AG09319 (cell line): Measurements from ENCODE around the gene IL6ST.

Experiments
- DNase-seq: peaks from one replicate; pipeline ENCODE4 v3.0.0-alpha.2; 2010; ENCODE audit warnings: low read depth; ENCODE audit errors: extremely low read depth
- TF ChIP-seq, protein P1 (sequence below): IDR thresholded peaks from 2 replicates; pipeline ENCODE4 v1.5.1; 2011; ENCODE audit warnings: low read depth, mild to moderate bottlenecking, inconsistent platforms, low read length, moderate library complexity

IL6ST gene

DNA sequence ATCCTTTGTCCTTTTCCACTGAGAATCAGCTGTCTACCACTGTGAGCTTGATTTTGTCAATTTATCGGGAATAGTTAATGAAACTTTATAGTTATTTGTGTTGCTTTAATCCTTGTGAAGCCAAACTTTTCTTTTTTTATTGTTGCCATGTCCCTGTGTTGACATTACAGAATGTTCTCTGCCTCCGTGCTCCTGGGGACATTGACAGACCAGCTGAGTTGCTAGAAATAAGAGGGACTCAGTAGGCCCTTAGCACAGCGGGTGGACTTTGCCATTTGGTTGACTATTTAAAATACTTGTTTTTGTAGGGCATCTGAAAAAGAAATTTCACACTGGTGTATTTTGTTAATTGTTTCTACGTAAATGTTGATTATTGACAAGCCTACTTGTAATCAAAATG lies 73.1 kb downstream of the IL6ST start:
- no peak for DNase-seq
- TF ChIP-seq, protein P1, sequence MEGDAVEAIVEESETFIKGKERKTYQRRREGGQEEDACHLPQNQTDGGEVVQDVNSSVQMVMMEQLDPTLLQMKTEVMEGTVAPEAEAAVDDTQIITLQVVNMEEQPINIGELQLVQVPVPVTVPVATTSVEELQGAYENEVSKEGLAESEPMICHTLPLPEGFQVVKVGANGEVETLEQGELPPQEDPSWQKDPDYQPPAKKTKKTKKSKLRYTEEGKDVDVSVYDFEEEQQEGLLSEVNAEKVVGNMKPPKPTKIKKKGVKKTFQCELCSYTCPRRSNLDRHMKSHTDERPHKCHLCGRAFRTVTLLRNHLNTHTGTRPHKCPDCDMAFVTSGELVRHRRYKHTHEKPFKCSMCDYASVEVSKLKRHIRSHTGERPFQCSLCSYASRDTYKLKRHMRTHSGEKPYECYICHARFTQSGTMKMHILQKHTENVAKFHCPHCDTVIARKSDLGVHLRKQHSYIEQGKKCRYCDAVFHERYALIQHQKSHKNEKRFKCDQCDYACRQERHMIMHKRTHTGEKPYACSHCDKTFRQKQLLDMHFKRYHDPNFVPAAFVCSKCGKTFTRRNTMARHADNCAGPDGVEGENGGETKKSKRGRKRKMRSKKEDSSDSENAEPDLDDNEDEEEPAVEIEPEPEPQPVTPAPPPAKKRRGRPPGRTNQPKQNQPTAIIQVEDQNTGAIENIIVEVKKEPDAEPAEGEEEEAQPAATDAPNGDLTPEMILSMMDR: no peak

DNA sequence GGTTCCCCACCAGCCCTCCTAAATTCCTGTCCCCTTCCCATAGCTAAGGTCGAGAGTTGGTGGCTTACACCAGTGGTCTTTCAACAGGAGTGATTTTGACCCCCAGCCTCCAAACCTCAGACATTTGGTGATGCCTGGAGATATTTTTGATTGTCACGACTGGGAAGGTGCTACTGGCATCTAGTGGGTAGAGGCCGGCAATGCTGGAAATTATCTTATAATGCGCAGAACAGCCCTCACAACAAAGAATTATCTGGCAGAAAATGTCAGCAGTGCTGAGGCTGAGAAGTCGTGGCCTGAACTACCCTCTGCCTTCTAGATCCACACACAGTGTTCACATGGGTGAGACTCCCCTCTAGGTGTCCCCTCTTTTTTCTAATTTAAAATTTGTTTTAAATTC lies 74.0 kb downstream of the IL6ST start:
- TF ChIP-seq, protein P1: peak; percentile 44
- no peak for DNase-seq

DNA sequence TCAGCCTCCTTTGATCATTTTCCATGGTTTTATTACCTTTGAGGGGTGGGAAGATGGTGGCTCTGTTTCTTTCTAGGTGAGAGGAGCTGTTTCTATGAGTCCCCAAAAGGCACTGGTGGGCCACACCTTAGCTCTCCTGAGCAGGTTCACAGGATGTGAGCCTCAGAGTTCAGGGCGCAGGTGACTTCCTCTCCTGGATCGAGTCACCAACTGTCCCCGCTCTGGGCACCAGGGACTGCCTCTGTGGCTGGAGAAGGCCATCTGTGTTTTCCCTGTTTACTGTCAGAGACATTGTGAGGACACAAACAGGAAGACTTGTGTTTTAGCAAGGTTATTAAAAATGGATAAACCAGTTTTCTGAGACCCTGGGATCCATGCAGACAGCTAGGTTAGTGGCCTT lies 75.1 kb downstream of the IL6ST start:
- TF ChIP-seq, protein P1: no peak
- DNase-seq: no peak

- no peak for DNase-seq
- TF ChIP-seq, protein P1: no peak
Observed at GRCh38 chr5:55918087-55919035, 76.4 kb downstream of the IL6ST start.

DNA sequence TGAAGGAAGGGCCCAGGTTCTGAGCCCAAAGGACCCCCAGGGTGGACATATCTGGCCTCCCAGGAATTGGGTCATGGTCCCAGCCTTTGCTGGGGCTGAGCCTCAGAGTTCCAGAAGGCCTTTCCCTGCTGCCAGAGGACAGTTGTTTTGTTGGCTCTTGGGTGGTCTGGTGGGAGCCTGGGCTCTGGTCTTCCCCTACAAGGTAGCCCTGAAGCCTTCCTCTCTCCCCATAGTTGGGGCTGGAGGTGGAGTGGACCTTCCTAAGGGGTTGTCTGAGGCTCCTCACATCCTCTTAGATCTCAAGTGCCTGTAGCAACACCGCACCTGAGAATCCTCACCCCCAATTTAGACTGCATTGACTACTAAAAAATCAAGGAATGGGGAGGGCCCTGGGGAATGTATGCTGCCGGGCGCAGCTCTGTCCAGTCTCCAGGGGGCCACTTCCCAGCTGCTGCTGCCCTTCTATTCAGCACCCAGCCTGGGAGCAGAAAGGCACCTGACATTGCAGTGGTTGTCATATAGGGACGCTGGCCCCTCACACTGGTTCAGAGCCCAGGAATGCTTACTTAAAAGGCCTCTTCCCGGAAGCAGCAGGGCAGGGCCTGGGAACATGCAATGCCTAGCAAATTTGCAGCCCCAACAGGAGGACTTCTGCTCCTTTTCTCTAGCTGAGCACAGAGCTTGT lies 77.2 kb downstream of the IL6ST start:
- TF ChIP-seq, protein P1: no peak
- DNase-seq: no peak

GRCh38 chr5:55916986-55917385 lies 77.8 kb downstream of the IL6ST start:
- no peak for DNase-seq
- TF ChIP-seq, protein P1: no peak

DNA sequence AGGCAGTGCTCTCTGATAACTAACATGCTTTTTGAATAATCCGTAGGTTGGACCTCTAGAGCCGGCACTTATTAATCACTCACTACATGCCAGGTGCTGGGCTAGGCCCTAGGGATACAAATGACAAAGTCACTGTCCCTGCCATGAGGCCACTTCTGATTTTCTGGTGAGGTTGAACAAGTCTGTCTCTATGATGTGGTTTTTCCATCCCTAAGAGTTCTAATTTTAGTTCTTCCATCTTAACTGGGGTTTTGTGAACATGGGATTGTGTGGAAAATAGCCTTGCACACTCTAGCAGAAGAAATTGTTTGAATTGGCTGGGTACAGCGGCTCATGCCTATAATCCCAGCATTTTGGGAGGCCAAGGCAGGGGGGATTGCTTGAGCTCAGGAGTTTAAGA lies 79.0 kb downstream of the IL6ST start:
- TF ChIP-seq, protein P1: no peak

More for the DNA sequence above, 79.0 kb downstream of the IL6ST start:
- DNase-seq: no peak
